ENCODE measurements around the gene KCNK15. TPM values are rescaled to one million over a fixed set of nuclear protein-coding genes. Genes with fewer than 3 reads are reported as not detected.

Gene KCNK15
- total and polyA plus RNA-seq, 4 donors = 0.48 to 2.6 (median 1.1) TPM

DNA sequence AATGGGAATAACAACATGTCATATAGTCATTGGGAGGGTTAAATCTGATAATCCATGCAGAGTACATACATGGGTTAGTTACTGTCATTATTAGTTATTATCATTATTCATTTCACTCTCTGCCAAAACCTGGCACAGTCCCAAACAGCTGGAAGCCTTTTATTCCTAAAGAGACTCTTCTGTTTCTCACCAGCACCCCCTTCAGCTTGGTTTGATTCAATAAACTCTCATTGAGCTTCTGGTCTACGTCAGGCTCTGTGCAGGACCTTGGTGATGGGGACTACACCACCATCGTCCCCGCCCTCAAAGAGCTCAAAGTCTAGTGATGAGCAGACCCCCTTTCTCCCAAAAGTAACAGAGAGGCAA, 2.3 kb downstream of the KCNK15 start:
- WGBS, 2 donors = 87 to 94% methylated on average over 3 of the region's 3 CpGs
- DNase-seq = peak; percentile 43 to 70 (median 70)
- Histone ChIP-seq H3K36me3 (ENCODE audit: control insufficient read depth in 4 of 4, insufficient read depth in 4 of 4, low read length in 4 of 4) (no peaks in the 10 kb centered on the region), H3K4me1 (ENCODE audit: control insufficient read depth in 5 of 5, insufficient read depth in 5 of 5, low read length in 5 of 5) (peaks cover 0 to 6% (median 0%) of the 10 kb centered on the region in 5 donors), H3K9me3 (ENCODE audit: control insufficient read depth in 4 of 4, insufficient read depth in 3 of 4, low read length in 3 of 4) (peaks cover 0 to 3% (median 0%) of the 10 kb centered on the region in 4 donors), H3K4me3 (no peak overlapping the region), H3K9ac (ENCODE audit: insufficient read depth in 1 of 2, low read length in 2 of 2) (no peak overlapping the region), H3K27ac (ENCODE audit: low read depth in 1 of 2, low read length in 1 of 2) (no peak overlapping the region), H3K27me3 (ENCODE audit: control insufficient read depth in 3 of 3, insufficient read depth in 3 of 3, low read length in 2 of 3) (peaks cover 0 to 20% (median 17%) of the 10 kb centered on the region in 3 donors)
- TF ChIP-seq, protein P1, sequence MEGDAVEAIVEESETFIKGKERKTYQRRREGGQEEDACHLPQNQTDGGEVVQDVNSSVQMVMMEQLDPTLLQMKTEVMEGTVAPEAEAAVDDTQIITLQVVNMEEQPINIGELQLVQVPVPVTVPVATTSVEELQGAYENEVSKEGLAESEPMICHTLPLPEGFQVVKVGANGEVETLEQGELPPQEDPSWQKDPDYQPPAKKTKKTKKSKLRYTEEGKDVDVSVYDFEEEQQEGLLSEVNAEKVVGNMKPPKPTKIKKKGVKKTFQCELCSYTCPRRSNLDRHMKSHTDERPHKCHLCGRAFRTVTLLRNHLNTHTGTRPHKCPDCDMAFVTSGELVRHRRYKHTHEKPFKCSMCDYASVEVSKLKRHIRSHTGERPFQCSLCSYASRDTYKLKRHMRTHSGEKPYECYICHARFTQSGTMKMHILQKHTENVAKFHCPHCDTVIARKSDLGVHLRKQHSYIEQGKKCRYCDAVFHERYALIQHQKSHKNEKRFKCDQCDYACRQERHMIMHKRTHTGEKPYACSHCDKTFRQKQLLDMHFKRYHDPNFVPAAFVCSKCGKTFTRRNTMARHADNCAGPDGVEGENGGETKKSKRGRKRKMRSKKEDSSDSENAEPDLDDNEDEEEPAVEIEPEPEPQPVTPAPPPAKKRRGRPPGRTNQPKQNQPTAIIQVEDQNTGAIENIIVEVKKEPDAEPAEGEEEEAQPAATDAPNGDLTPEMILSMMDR (IDR thresholded peaks at IDR 0.05; ENCODE audit: control extremely low read depth, extremely low read depth) = no peak
- no peak for ATAC-seq (ENCODE audit: insufficient read depth, low FRiP score)

DNA sequence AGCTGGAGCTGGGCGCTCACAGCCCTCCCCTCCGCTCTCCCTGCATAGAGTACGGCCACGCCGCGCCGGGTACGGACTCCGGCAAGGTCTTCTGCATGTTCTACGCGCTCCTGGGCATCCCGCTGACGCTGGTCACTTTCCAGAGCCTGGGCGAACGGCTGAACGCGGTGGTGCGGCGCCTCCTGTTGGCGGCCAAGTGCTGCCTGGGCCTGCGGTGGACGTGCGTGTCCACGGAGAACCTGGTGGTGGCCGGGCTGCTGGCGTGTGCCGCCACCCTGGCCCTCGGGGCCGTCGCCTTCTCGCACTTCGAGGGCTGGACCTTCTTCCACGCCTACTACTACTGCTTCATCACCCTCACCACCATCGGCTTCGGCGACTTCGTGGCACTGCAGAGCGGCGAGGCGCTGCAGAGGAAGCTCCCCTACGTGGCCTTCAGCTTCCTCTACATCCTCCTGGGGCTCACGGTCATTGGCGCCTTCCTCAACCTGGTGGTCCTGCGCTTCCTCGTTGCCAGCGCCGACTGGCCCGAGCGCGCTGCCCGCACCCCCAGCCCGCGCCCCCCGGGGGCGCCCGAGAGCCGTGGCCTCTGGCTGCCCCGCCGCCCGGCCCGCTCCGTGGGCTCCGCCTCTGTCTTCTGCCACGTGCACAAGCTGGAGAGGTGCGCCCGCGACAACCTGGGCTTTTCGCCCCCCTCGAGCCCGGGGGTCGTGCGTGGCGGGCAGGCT, 4.6 kb downstream of the KCNK15 start:
- 43 to 66% methylated on average over 73 of the region's 73 CpGs for WGBS, 2 donors
- Histone ChIP-seq H3K27ac (ENCODE audit: low read depth in 1 of 2, low read length in 1 of 2) (no peak overlapping the region), H3K27me3 (ENCODE audit: control insufficient read depth in 3 of 3, insufficient read depth in 3 of 3, low read length in 2 of 3) (peaks cover 0 to 17% (median 17%) of the 10 kb centered on the region in 3 donors), H3K36me3 (ENCODE audit: control insufficient read depth in 4 of 4, insufficient read depth in 4 of 4, low read length in 4 of 4) (no peaks in the 10 kb centered on the region), H3K9ac (ENCODE audit: insufficient read depth in 1 of 2, low read length in 2 of 2) (no peak overlapping the region), H3K4me1 (ENCODE audit: control insufficient read depth in 5 of 5, insufficient read depth in 5 of 5, low read length in 5 of 5) (peaks cover 0 to 6% (median 0%) of the 10 kb centered on the region in 5 donors), H3K4me3 (no peak overlapping the region), H3K9me3 (ENCODE audit: control insufficient read depth in 4 of 4, insufficient read depth in 3 of 4, low read length in 3 of 4) (peaks cover 0 to 3% (median 0%) of the 10 kb centered on the region in 4 donors)
- DNase-seq (no peak), ATAC-seq (ENCODE audit: insufficient read depth, low FRiP score) (no peak)
- TF ChIP-seq, protein P1 (IDR thresholded peaks at IDR 0.05; ENCODE audit: control extremely low read depth, extremely low read depth) = no peak

GRCh38 chr20:44752099-44752931, 6.7 kb downstream of the KCNK15 start:
- no peak overlapping the region for H3K27ac ChIP-seq (ENCODE audit: low read depth in 1 of 2, low read length in 1 of 2)
- TF ChIP-seq, protein P1 (IDR thresholded peaks at IDR 0.05; ENCODE audit: control extremely low read depth, extremely low read depth) = no peak
- no peaks in the 10 kb centered on the region for H3K36me3 ChIP-seq (ENCODE audit: control insufficient read depth in 4 of 4, insufficient read depth in 4 of 4, low read length in 4 of 4)
- H3K27me3 ChIP-seq (ENCODE audit: control insufficient read depth in 3 of 3, insufficient read depth in 3 of 3, low read length in 2 of 3) = peaks cover 0 to 13% (median 9%) of the 10 kb centered on the region in 3 donors
- DNase-seq = no peak
- H3K9ac ChIP-seq (ENCODE audit: insufficient read depth in 1 of 2, low read length in 2 of 2) = no peak overlapping the region
- ATAC-seq (ENCODE audit: insufficient read depth, low FRiP score) = no peak
- peaks cover 0 to 3% (median 0%) of the 10 kb centered on the region in 4 donors for H3K9me3 ChIP-seq (ENCODE audit: control insufficient read depth in 4 of 4, insufficient read depth in 3 of 4, low read length in 3 of 4)
- peaks cover 0 to 3% (median 0%) of the 10 kb centered on the region in 5 donors for H3K4me1 ChIP-seq (ENCODE audit: control insufficient read depth in 5 of 5, insufficient read depth in 5 of 5, low read length in 5 of 5)
- WGBS, 2 donors = 77 to 83% methylated on average over 17 of the region's 17 CpGs
- no peak overlapping the region for H3K4me3 ChIP-seq
